Suprapubic skin (tissue), 4 donors: Measurements from ENCODE around the gene PCDHB8.
"Not testable (repeated sequence)": the region's sequence is repeated elsewhere in the genome, so short reads cannot be mapped to it uniquely, and the experiment has no call there.

Experiments used
- POLR2A ChIP-seq, 2 donors: fragments of 450-650 bp; IDR thresholded peaks; one replicate each; pipeline ENCODE4 v1.6.1; 2017; ENCODE audit warnings: antibody characterized with exemption in 2 of 2, mild to moderate bottlenecking in 2 of 2, moderate library complexity in 2 of 2
- POLR2AphosphoS5 ChIP-seq, 3 donors: sonication (generic); formaldehyde crosslinking; IDR thresholded peaks; one replicate each; pipeline ENCODE4 v1.6.1; 2017; ENCODE audit warnings: antibody characterized with exemption in 3 of 3

DNA sequence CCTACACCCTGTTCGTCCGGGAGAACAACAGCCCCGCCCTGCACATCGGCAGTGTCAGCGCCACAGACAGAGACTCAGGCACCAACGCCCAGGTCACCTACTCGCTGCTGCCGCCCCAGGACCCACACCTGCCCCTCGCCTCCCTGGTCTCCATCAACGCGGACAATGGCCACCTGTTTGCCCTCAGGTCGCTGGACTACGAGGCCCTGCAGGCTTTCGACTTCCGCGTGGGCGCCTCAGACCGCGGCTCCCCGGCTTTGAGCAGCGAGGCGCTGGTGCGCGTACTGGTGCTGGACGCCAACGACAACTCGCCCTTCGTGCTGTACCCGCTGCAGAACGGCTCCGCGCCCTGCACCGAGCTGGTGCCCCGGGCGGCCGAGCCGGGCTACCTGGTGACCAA, 11.1 kb downstream of the PCDHB8 start:
- TF ChIP-seq POLR2AphosphoS5, POLR2A (IDR thresholded peaks at IDR 0.05): not testable (repeated sequence)
